ENCODE data around the gene CKB.

DNA sequence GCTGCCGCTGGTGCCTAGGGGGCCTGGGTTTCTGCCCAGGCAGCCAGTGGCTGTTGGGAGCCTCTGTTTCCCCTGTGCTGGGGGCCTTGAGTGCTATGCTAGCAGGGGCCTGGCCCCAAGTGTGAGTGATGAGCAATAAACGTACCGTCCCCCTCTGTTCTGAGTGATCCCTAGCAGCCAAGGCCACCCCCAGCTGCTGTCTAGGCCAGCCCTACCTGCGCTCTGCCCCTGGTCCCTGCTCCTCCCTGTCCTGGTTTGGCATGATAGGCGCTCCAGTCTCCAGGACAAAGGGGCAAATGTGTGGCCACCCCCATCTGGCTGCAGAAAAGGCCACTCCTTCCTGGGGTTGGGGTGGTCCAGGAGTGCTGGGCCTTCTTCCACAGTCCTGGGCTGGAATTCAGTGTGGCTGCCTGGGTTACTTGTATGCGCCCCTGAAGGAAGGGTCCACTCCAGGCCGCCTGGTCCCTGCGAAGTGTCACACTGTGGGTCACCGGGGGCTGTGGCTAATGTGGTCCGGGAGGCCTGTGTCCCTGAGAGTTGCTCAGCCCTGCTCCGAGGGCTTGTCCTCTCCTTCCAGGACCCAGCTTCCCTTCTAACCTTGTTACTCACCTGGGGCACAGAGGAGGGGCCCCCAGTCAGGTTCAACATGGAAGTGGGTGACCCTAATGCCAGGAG, 13.4 kb upstream of the CKB start:
- TF ChIP-seq, protein P1, sequence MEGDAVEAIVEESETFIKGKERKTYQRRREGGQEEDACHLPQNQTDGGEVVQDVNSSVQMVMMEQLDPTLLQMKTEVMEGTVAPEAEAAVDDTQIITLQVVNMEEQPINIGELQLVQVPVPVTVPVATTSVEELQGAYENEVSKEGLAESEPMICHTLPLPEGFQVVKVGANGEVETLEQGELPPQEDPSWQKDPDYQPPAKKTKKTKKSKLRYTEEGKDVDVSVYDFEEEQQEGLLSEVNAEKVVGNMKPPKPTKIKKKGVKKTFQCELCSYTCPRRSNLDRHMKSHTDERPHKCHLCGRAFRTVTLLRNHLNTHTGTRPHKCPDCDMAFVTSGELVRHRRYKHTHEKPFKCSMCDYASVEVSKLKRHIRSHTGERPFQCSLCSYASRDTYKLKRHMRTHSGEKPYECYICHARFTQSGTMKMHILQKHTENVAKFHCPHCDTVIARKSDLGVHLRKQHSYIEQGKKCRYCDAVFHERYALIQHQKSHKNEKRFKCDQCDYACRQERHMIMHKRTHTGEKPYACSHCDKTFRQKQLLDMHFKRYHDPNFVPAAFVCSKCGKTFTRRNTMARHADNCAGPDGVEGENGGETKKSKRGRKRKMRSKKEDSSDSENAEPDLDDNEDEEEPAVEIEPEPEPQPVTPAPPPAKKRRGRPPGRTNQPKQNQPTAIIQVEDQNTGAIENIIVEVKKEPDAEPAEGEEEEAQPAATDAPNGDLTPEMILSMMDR (IDR thresholded peaks at IDR 0.05 in 8 of 11, conservative IDR thresholded peaks at IDR 0.05 in 3 of 11) = no peak
- TF ChIP-seq POLR2A (IDR thresholded peaks at IDR 0.05) = no peak
- no peak for TF ChIP-seq POLR2AphosphoS5 (IDR thresholded peaks at IDR 0.05)
